GM18520 (cell line): Measurements from ENCODE around the gene SLC44A3.

Experiments
- ATAC-seq: cut with Tn5 transposase; IDR thresholded peaks from one replicate; pipeline ENCODE4 v1.9.1; 2021; ENCODE audit not compliant: unreplicated experiment

Gene SLC44A3

GRCh38 chr1:94905207-94905606 lies 85.0 kb downstream of the SLC44A3 start:
- ATAC-seq, result no peak

DNA sequence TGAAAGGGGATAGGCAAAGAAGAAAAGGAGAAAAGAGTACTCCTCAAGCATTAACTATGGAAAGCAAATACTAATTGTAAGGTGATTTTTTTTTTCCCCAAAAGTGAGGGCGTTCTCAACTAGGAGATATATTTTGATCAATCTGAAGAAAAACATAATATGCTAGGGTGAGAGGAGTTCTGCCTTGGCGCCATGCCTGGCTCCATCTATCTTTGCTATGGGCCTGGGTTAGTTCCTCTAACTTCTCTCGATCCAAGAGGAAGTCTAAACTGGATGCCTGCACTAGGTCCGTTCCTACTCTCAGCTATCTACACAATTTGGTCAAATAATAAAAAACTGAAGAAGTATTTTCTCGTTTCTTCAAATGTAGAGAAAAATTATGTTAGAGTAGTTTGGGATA lies 86.2 kb downstream of the SLC44A3 start:
- ATAC-seq, result no peak

DNA sequence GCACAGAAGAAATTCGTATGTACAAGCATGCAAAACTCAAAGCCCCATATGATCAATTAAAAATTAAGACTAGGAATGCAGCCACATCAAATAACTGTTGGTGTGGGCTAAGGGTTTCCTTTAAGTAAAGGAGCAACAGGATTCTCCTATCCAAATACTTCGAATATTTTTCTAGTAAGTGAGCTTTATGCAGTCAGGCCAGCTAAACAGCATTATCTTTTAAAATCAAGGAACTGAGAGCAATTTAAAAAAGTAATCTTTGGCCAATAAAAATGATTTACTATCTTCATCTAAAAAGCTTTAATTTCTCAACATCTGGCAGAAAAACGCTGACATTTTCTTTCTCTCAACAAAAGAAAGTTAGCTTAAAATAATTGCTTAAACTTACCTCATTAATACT lies 87.0 kb downstream of the SLC44A3 start:
- ATAC-seq, result no peak

GRCh38 chr1:94908190-94908589 lies 88.0 kb downstream of the SLC44A3 start:
- ATAC-seq, result no peak

- no peak for ATAC-seq
Observed at GRCh38 chr1:94908965-94909364, 88.8 kb downstream of the SLC44A3 start.

DNA sequence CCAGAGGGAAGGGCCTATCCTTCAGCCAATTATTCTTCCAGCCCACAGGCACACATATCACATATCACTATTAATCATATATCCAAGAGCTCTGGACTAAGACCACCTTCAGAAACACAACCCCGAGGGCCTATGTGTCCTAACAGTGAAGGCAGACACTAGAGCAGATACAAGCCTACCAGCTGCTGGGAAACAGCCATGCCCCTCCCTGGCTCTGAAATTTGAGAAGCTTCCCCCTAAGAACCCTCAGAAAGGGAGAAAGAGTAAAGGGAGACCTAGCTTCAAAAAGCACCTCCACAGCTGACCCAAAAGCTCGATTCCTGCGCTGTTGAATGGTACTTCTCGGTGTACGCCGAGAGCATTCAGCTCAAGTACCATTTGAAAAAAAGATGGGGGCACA lies 89.3 kb downstream of the SLC44A3 start:
- ATAC-seq, result no peak

DNA sequence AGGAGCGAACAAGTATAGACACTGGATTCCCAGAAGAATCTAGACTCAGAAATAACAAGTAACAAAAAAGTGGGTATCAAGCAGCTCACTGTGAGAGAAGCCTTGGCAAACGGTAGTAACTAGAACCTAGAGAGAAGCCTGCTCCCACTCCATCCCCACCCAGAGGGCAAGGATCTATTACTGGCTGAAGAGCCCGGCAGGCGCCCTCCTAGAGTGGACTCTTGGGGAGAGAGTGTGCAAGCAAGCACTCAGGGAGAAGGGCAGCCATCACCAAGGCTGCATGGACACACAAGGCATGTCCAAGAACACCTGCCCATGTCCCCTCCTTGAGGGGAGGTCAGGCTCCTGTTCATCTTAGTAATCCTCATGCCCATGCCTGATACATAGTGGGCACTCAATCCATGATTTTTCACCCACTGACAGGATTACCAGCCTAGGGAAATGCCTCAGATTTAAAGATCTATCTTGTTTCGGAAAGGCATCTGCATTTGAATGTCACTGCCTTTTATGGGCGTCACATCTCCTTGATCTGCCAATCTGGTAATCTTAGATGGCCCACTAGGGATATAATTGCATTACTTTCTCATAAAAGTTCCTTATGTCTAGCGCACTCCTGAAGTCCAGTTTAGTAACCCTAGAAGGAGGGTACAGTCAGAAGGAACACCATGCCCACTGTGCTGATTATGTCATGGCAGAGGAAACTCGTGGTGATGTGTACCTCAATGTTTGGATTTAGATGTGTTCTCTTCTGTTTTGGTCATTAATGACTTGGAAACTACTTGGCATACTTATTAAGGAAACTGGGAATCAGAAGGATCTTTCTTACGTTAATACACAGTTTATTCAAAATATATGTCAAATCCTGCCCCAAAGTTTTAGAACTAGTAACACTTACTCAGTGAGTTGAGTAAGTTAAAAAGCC lies 92.4 kb downstream of the SLC44A3 start:
- ATAC-seq, result no peak

DNA sequence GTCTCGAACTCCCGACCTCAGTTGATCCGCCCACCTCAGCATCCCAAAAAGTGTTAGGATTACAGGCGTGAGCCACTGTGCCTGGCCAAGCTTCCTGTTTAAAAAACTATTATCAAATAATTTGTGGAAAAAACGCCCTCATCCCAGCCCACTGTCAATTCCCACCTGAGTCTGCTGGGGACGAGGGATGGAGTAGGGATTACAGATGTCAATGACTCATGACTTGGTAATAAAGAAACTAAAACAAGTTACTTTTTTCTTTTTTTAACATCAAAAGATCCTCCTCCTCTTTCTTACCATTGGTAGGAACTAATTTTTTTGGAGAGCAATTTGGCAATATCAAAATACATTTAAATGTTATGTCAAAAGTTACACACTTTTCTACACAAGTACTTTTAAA lies 97.1 kb downstream of the SLC44A3 start:
- no peak for ATAC-seq

DNA sequence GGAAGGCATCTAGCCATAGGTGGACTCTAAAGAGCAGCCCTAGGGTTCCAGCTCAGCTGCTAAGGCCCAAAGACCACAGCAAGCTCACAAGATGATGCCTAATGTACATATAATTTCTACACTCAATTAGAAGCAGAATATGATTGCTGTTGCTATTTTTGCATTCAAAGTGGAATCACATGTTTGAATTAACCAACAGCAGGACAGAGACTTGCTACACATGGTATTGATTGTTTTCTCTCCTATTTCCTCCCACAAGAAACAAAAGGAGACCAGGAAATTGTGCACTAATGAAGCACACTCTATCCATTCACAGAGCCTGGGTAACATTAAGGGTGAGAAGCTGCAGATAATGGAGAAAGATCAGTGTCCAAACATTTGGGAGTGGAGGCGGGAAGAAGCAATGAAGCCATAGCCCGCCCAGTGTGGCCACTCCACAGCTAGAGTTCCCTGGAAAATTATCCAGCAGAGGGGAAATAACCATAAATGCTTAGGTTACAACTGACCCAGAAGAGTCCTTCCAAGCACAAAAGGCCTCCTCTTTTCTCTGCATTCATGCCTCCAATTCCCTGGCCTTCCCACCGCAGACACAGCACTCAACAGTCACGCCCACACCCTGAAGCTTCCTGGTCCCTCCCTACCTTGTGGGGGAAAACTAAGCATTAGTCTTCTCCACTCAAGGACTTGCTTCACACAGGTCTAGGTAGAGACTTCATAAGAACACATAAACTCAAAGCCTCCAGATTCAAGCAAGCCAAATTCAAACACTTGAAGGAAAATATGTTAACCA lies 99.3 kb downstream of the SLC44A3 start:
- ATAC-seq, result no peak

DNA sequence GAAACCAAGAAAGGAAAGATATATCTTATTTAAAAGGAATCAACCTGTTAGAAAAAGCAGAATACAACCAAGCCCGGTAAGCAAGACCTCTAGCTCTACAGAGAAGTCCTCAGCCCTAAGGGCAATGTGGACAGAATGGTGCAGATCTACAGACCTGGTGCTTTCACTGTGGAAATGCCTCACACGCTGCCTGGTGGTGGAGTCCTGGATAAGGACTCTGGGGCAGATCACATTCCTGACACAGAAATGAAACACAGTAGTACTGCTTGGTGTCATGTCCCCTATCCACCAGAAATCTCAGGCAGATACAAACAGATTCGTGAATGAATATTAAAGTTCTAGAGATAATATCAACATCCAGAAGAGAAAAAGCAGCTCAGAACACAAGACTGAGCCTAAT lies 99.9 kb downstream of the SLC44A3 start:
- no peak for ATAC-seq

DNA sequence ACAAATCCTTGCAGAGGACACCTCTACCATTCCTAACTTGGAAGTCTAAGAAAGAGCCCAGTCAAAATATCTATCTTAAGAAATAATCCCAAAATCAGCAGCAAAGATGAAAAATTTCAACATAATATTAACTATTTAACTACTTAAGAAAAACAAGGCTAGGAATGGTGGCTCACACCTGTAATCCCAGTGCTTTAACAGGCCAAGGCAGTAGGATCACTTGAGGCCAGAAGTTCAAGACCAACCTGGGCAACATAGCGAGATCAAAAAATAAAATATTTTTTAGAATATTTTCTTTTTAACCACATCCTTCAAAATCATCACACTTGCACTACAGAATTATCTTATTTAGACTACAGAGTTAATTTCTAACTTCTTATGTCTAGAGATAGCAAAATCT lies 101.8 kb downstream of the SLC44A3 start:
- ATAC-seq, result no peak

DNA sequence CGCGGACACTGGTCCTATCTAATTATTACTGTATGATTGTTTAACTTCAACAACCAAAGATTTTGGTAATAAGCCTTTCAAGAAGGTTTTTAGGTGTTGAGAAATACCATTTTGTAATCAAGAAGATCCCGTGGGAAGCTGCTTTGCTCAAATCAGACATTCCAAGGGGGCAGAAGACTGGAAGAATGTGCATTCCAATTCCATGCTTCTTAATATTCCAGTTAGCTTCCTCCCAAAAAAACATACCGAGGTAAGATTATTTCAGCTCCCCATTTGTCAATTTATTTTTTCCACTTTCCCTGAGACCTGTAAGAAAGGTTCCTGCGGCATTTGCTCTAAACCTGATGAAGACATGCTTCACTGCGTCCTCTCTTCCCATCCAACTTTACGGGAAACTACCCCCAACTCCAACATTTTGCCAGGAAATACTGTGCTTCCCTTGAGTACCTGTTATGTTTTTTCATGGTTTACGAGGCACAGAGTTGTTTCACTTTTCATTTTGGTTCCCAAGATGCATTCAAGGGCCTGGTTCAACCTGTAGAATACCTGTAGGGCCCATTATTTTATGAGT lies 102.7 kb downstream of the SLC44A3 start:
- ATAC-seq, result no peak

DNA sequence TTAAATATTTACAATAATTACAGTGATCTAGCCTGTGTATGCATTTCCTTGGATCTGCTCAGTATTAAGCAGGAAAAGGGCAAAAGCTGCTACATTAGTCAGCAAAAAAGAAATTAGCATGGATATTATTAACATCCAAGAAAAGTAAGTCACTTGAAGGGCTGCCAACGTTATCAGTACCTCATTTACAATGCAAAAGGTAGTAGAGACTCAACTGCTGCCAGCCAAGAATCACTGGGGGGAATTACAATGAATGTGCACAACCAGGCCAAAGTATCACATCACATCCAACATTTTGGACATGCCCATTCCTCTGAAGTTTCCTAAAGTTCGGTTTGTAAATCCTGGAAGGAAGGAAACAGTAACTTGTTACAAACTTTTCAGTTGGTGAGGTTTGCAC lies 104.8 kb downstream of the SLC44A3 start:
- no peak for ATAC-seq

- peak; percentile 32 for ATAC-seq
Observed at GRCh38 chr1:94925561-94926125, 105.5 kb downstream of the SLC44A3 start.

GRCh38 chr1:94926126-94926914 lies 106.2 kb downstream of the SLC44A3 start:
- no peak for ATAC-seq

DNA sequence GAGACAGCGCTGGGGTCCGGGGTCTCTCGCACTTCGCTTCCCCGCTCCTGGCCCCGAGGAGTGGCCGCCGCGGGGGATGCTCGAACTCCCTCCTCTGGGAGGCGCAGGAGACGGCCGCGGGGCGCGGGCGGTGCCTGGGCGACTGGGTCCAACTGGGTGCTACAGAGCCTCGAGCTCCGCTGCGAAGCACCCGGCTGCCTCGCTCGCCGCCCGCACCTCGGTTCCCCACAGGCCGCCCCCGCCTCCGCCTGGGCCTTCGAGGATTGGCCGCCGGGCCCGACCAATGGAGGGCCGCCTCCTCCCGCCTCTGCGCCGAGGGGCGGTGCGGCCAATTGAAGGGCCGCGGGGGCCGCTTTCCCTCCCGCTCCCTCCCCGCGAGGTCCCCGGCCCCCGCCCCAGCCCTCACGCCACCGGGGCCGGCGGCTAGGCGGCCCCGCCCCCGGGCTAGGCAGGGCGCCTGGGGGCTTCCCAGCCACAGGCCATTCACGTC lies 106.8 kb downstream of the SLC44A3 start, which contains the start of gene CNN3:
Gene CNN3 (minus strand): TSS at position 196 of the 490 bp plus-strand sequence. CDS start 216 bp downstream, outside the sequence.
- ATAC-seq, result peak; percentile 54

DNA sequence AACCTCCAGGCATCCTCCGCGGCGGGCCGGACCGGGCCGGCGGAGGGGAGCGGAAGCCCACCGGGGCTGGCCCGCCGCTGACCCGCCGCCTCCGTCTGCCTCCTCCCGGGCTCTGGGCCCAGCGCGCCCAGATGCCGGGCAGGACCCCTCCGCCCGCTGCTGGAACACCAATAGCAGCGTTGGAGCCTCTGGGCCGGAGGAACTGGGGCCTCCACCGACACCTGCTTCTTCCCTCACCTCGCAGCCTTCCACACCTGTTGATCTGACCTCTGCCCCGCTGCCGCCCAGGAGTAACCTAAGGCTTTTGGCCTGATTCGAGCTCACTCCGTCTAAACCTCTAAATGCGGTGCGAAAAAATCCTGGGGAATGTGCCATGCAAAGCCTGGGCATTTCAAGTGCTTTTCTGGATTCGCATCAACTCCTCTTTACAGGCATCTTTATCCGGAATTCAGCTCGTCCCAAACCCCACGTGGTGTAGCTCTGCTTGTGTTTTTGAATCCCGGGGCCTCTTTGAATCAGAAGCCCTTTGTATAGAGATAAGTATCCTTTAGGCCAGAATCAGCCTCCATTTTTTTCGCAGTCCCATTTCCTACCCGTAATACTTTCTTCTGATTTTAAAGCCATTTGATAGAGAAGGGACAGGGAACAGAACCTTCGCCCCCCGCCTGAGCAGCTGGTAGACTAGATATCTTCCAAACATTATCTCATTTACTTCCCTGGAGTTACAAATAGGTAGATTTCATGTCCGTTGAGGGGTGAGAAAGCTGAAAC lies 107.4 kb downstream of the SLC44A3 start:
- ATAC-seq, result no peak

DNA sequence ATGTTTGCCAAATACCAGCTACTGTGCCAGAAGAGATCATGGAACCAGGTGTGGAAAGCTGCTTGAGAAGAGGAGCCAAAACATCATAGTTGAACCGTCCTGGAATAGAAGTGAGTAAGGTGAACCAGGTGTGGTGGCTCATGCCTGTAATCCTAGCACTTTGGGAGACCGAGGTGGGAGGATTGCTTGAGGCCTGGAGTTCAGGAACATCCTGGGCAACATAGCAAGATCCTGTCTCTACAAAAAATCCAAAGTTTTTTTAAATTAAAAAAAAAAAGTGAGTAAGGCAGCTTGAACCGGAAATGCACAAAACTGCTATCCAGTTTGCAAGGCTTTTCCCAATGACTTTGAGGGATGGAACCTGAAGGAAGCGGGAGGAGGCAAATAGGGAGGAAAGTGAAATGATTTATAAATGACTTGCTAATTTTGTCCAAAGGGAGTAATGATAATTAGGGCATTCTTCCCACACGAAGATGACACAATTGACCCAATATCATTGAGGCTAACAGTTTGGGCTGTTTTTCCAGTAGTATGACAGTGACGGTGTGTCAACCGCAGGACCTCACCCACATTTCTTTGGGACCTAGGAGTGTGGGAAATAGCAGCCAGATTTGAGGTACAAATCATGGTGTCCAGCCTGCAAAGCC lies 108.3 kb downstream of the SLC44A3 start:
- no peak for ATAC-seq
